GM18951 (cell line): ENCODE results near the gene REPS1.

Experiments
- POLR2A ChIP-seq: IDR thresholded peaks from 4 replicates; pipeline ENCODE4 v1.6.1; 2011; ENCODE audit warnings: mild to moderate bottlenecking; ENCODE audit not compliant: insufficient read length, insufficient read depth; ENCODE audit errors: extremely low read depth
- in situ Hi-C: fragments of 300-500 bp; cut with MboI; formaldehyde crosslinking; loops from one replicate; pipeline ENCODE4 v1.12.0; 2022; ENCODE audit warnings: low sequenced_read_pairs, mixed read lengths, inconsistent platforms; ENCODE audit not compliant: unreplicated experiment

The REPS1 gene

DNA sequence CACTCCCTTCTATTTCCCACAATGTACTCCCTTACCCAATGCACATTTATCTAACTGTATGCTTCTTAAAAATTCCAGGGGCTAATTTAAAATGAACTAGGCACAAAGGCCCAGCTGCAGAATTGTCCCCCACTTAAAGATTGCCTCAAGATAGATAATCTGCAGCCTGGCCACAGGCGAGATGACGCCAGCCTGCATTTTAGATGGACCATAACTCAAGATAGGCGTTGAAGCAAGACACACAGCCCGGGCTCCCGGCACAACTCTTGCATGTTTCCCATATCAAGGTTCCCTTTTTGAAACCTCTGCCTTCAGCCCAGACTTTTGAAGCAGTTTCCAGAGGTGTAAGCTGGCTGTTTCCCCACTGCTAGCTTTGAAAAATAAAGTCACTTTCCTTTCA lies 3.2 kb upstream of the REPS1 start:
- in situ Hi-C loops, result no loop called here
- TF ChIP-seq POLR2A, result no peak

DNA sequence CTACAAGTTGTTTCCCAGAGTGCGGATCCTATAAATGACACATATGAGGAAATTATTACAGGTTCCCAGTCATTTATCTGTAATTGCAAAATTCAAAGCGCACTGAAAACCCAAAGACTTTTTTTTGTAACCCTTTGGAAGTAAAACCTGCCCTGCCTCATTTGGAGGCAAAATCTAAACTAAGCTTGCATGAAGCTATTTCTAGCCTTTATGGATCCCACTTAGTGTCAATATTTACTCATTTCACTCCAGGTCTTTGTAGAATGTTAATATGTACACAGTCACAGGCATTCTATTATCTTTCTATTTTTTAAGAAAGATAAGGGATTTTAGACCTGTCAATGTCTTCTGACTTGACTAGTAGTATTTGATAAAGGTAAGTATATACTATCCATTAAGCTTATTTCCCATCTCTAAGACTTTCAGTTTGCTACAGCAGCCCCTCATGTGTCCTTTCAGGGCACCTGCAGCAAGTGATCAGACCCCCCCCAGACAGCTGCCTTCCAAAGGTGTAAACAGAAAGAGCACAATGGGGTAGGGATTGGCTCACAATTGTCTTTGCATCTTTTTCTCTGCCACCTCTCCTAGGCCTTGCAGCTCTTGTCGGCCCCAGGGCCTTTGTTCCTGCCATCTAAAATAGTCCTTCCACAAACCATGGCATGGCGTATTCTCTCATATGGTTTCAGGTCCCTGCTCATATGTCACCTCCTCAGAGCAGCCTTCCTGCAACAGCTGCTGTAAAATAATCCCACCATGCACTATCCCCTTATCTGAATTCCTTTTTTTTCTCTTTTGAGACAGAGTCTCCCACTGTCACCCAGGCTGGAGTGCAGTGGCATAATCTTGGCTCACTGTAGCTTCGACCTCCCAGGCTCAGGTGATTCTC lies 1.3 kb upstream of the REPS1 start:
- in situ Hi-C loops, result loop anchor here (5.0 kb wide), 1 partner anchor 172 kb away; no protein-coding TSS in a partner anchor
- TF ChIP-seq POLR2A, result no peak

- in situ Hi-C loops, result loop anchor here (5.0 kb wide), 1 partner anchor 171 kb away; no protein-coding TSS in a partner anchor
Observed at GRCh38 chr6:138988469-138988834, 399 bp upstream of the REPS1 start.

GRCh38 chr6:138987080-138987642 lies 892 bp downstream of the REPS1 start:
- TF ChIP-seq POLR2A, result no peak
- in situ Hi-C loops, result loop anchor here (5.0 kb wide), 1 partner anchor 170 kb away; no protein-coding TSS in a partner anchor

More at GRCh38 chr6:138988469-138988834, 399 bp upstream of the REPS1 start:
- TF ChIP-seq POLR2A, result no peak

GRCh38 chr6:138986578-138986977 lies 1.5 kb downstream of the REPS1 start:
- in situ Hi-C loops, result loop anchor here (5.0 kb wide), 1 partner anchor 169 kb away; no protein-coding TSS in a partner anchor

DNA sequence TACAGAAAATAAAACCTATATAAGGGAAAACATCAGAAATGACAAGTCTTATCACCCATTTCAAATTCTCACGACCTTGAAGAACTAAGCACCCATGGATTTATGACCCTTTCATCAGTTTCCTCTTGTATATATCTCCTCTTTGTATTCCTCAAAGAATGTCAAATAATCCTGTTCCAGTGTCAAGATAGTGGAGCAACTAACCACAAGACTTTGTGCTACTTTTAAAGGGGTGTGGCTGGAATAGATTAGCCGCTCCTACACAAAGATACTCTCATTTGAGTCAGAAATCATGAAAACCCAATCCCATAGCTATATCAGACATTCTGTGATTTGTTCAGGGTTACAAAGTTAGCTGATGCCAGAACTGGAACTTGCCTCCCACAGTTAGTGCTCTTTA lies 6.6 kb downstream of the REPS1 start:
- no peak for TF ChIP-seq POLR2A
- in situ Hi-C loops, result no loop called here

More at GRCh38 chr6:138986578-138986977, 1.5 kb downstream of the REPS1 start:
- TF ChIP-seq POLR2A, result no peak

- no peak for TF ChIP-seq POLR2A
- in situ Hi-C loops, result no loop called here
Observed at GRCh38 chr6:138979813-138980668, 8.0 kb downstream of the REPS1 start.

GRCh38 chr6:138979365-138979764 lies 8.7 kb downstream of the REPS1 start:
- no peak for TF ChIP-seq POLR2A

GRCh38 chr6:138978229-138978628 lies 9.8 kb downstream of the REPS1 start:
- in situ Hi-C loops, result no loop called here
- TF ChIP-seq POLR2A, result no peak

More at GRCh38 chr6:138979365-138979764, 8.7 kb downstream of the REPS1 start:
- in situ Hi-C loops, result no loop called here

DNA sequence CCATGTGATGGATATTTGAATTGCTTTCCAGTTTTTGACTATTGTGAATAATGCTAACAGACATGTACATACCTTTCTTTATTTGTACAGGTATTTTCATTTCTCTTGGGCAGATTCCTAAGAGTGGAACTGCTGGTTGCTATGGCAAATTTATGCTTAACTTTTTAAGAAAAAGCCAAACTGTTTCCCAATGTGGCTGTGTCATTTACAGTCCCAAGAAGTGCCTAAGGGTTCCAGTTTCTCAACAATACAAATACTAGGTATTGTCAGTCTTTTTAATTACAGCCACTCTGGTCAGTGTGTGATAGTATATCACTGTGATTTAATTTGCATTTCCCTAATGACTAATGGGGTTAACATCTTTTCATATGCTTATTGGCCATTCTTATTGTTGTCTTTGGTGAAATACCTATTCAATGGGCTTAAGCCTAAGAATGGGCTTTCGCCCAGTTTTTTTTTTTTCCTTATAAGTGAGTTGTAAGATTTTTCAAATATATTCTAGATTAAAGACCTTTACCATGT lies 10.3 kb downstream of the REPS1 start:
- TF ChIP-seq POLR2A, result no peak
- in situ Hi-C loops, result no loop called here

DNA sequence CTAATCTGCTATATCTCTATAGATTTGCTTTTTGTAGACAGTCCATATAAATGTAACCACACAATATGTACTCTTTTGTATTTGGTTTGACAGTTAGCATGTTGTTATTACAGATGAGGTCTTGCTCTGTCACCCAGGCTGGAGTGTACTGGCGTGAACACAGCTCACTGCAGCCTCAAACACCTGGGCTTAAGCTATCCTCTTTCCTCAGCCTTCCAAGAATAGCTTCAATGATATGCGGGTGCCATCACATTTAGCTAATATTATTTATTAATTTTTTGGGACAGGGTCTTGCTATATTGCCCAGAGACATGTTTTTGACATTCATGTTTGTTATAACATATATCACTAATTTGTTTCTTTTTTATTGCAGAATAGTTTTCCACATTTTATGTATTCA lies 10.8 kb downstream of the REPS1 start:
- no peak for TF ChIP-seq POLR2A
- in situ Hi-C loops, result no loop called here

DNA sequence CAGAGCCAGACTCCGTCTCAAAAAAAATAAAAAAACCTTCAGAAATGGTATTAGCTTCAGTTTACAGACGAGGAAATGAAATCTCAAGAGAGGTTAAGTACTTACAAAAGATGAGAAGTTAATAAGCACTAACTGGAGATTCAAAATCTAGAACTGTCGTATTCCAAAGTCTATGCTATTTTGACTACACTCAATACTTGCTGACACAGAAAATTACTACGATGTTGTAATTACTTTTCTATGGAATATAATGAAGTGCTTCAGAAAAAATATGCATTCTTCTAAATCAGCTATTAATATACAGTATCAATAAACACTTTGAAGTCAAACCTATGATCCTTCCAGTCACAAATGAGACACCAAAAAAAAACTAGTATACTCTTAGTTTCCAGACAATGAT lies 12.2 kb downstream of the REPS1 start:
- in situ Hi-C loops, result no loop called here
- no peak for TF ChIP-seq POLR2A
